ENCODE results near the gene GPR171. TPM values are rescaled to one million over a fixed set of nuclear protein-coding genes. Genes with fewer than 3 reads are reported as not detected.

The GPR171 gene
- polyA plus RNA-seq, 3 donors: 0.20 TPM; not detected in 2

- no peak overlapping the region for H3K9ac ChIP-seq (ENCODE audit: insufficient read depth, low read length, poor library complexity, severe bottlenecking)
- H3K4me1 Mint-ChIP-seq: no peaks in the 10 kb centered on the region
- no peaks in the 10 kb centered on the region for H3K27me3 Mint-ChIP-seq (ENCODE audit: low read depth in 3 of 3)
- no peaks in the 10 kb centered on the region for H3K36me3 ChIP-seq (replicated peaks in 1 of 2; ENCODE audit: control insufficient read depth in 1 of 2, insufficient read depth in 2 of 2, low read length in 2 of 2)
- H3K27ac ChIP-seq (ENCODE audit: low read depth in 1 of 2, low read length in 2 of 2): no peak overlapping the region
- H4K20me1 ChIP-seq (ENCODE audit: insufficient read depth, low read length): no peaks in the 10 kb centered on the region
- no peak overlapping the region for H3K4me3 Mint-ChIP-seq
- H3K27me3 ChIP-seq (ENCODE audit: control insufficient read depth in 2 of 2, insufficient read depth in 2 of 2, low read length in 2 of 2): no peaks in the 10 kb centered on the region
- no peak overlapping the region for H3K4me3 ChIP-seq (replicated peaks in 1 of 3; ENCODE audit: low read depth in 2 of 3, low read length in 3 of 3)
- H3K9me3 ChIP-seq (replicated peaks in 1 of 2; ENCODE audit: control insufficient read depth in 1 of 2, insufficient read depth in 1 of 2, low read length in 2 of 2): no peaks in the 10 kb centered on the region
- no peak for TF ChIP-seq CTCF (IDR thresholded peaks at IDR 0.05)
- H3K36me3 Mint-ChIP-seq: no peaks in the 10 kb centered on the region
- DNase-seq: peak in 1 of 3 donors; percentile 39
- intact Hi-C loops (cut with micrococcal nuclease): no loop called here
- peaks cover 0 to 2% (median 0%) of the 10 kb centered on the region in 7 donors for H3K9me3 Mint-ChIP-seq
- WGBS (ENCODE audit: insufficient coverage): 90% methylated on average over 4 of the region's 7 CpGs
- H3K4me2 ChIP-seq (replicated peaks; ENCODE audit: extremely low read depth, low read length, poor library complexity, severe bottlenecking): no peak overlapping the region
- no peak overlapping the region for H3K27ac Mint-ChIP-seq
- H2AFZ ChIP-seq (ENCODE audit: insufficient read depth, low read depth, low read length, poor library complexity, severe bottlenecking): no peak overlapping the region
- no peaks in the 10 kb centered on the region for H3K79me2 ChIP-seq (ENCODE audit: insufficient read depth, low read length)
- no peaks in the 10 kb centered on the region for H3K4me1 ChIP-seq (ENCODE audit: control insufficient read depth in 1 of 2, insufficient read depth in 2 of 2, low read length in 2 of 2)
These were observed 33.7 kb upstream of the GPR171 start for GRCh38 chr3:151236736-151237135.

DNA sequence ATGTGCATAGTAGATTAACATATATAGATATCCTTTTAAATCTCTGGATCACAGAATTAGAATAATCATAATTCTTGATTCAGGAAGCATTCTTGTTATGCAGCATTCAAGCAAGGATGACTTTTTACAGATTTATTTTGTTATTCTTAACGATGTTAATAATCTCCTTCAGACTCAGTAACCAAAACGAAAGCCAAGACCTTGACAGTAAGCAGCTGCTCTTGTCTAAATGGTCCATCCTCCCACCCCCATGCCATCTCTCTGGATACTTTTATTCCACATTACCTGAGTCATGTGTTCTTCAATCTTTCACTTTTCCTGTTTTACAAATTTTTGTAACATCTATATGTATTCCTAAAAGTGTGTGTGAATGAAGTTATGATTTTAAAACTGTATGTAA, 33.3 kb upstream of the GPR171 start:
- DNase-seq: no peak
- H3K4me3 ChIP-seq (replicated peaks in 1 of 3; ENCODE audit: low read depth in 2 of 3, low read length in 3 of 3): no peak overlapping the region
- WGBS (ENCODE audit: insufficient coverage): 100% methylated on average over 1 of the region's 2 CpGs
- H3K4me1 ChIP-seq (ENCODE audit: control insufficient read depth in 1 of 2, insufficient read depth in 2 of 2, low read length in 2 of 2): peaks cover under 1 to 4% of the 10 kb centered on the region in 2 donors
- Mint-ChIP-seq H3K4me1 (peaks cover 2% of the 10 kb centered on the region), H3K27me3 (ENCODE audit: low read depth in 3 of 3) (no peaks in the 10 kb centered on the region), H3K36me3 (no peaks in the 10 kb centered on the region), H3K4me3 (no peak overlapping the region), H3K9me3 (no peaks in the 10 kb centered on the region), H3K27ac (no peak overlapping the region)
- no peak overlapping the region for H3K4me2 ChIP-seq (replicated peaks; ENCODE audit: extremely low read depth, low read length, poor library complexity, severe bottlenecking)
- H3K27ac ChIP-seq (ENCODE audit: low read depth in 1 of 2, low read length in 2 of 2): no peak overlapping the region
- intact Hi-C loops (cut with micrococcal nuclease): no loop called here
- no peaks in the 10 kb centered on the region for H3K9me3 ChIP-seq (replicated peaks in 1 of 2; ENCODE audit: control insufficient read depth in 1 of 2, insufficient read depth in 1 of 2, low read length in 2 of 2)
- no peak overlapping the region for H2AFZ ChIP-seq (ENCODE audit: insufficient read depth, low read depth, low read length, poor library complexity, severe bottlenecking)
- H3K79me2 ChIP-seq (ENCODE audit: insufficient read depth, low read length): no peaks in the 10 kb centered on the region
- H3K27me3 ChIP-seq (ENCODE audit: control insufficient read depth in 2 of 2, insufficient read depth in 2 of 2, low read length in 2 of 2): no peaks in the 10 kb centered on the region
- H4K20me1 ChIP-seq (ENCODE audit: insufficient read depth, low read length): no peaks in the 10 kb centered on the region
- TF ChIP-seq CTCF (IDR thresholded peaks at IDR 0.05): no peak
- no peak overlapping the region for H3K9ac ChIP-seq (ENCODE audit: insufficient read depth, low read length, poor library complexity, severe bottlenecking)
- H3K36me3 ChIP-seq (replicated peaks in 1 of 2; ENCODE audit: control insufficient read depth in 1 of 2, insufficient read depth in 2 of 2, low read length in 2 of 2): no peaks in the 10 kb centered on the region
